Measurements from ENCODE around the gene OR2AT4.
"Not testable (repeated sequence)": the region's sequence is repeated elsewhere in the genome, so short reads cannot be mapped to it uniquely, and the experiment has no call there.

The OR2AT4 gene

GRCh38 chr11:75096456-75097172 is at the start of gene OR2AT4:
Gene OR2AT4, minus strand, starts transcription at chr11:75096876.
- no peak for DNase-seq (ENCODE audit: low read depth in 2 of 2)

GRCh38 chr11:75145972-75146519 is 49.4 kb upstream of the OR2AT4 start:
- no peak for DNase-seq (ENCODE audit: low read depth in 2 of 2)

- DNase-seq (ENCODE audit: low read depth in 2 of 2) = no peak
Measured at GRCh38 chr11:75145196-75145971, 48.7 kb upstream of the OR2AT4 start.

- DNase-seq (ENCODE audit: low read depth in 2 of 2) = no peak
Measured at GRCh38 chr11:75144716-75145014, 48.0 kb upstream of the OR2AT4 start.

- DNase-seq (ENCODE audit: low read depth in 2 of 2) = no peak
Measured at GRCh38 chr11:75143420-75143731, 46.7 kb upstream of the OR2AT4 start.

GRCh38 chr11:75142714-75143419 is 46.2 kb upstream of the OR2AT4 start:
- DNase-seq (ENCODE audit: low read depth in 2 of 2) = peak; percentile 52 to 66

- DNase-seq (ENCODE audit: low read depth in 2 of 2) = no peak
Measured at GRCh38 chr11:75141166-75141565, 44.5 kb upstream of the OR2AT4 start.

- DNase-seq (ENCODE audit: low read depth in 2 of 2) = peak; percentile 76 to 78
Measured at GRCh38 chr11:75140269-75141138, 43.8 kb upstream of the OR2AT4 start.

- no peak for DNase-seq (ENCODE audit: low read depth in 2 of 2)
Measured at GRCh38 chr11:75135651-75136050, 39.0 kb upstream of the OR2AT4 start.

- DNase-seq (ENCODE audit: low read depth in 2 of 2) = no peak
Measured at GRCh38 chr11:75135021-75135650, 38.5 kb upstream of the OR2AT4 start.

GRCh38 chr11:75133976-75134375 is 37.3 kb upstream of the OR2AT4 start:
- no peak for DNase-seq (ENCODE audit: low read depth in 2 of 2)

GRCh38 chr11:75132080-75132479 is 35.4 kb upstream of the OR2AT4 start:
- DNase-seq (ENCODE audit: low read depth in 2 of 2) = no peak

GRCh38 chr11:75126564-75126963 is 29.9 kb upstream of the OR2AT4 start:
- DNase-seq (ENCODE audit: low read depth in 2 of 2) = no peak

- DNase-seq (ENCODE audit: low read depth in 2 of 2) = no peak
Measured at GRCh38 chr11:75118577-75118976, 21.9 kb upstream of the OR2AT4 start.

- no peak for DNase-seq (ENCODE audit: low read depth in 2 of 2)
Measured at GRCh38 chr11:75114465-75114864, 17.8 kb upstream of the OR2AT4 start.

GRCh38 chr11:75113030-75113429 is 16.4 kb upstream of the OR2AT4 start:
- DNase-seq (ENCODE audit: low read depth in 2 of 2) = no peak

- no peak for DNase-seq (ENCODE audit: low read depth in 2 of 2)
Measured at GRCh38 chr11:75112200-75112599, 15.5 kb upstream of the OR2AT4 start.

GRCh38 chr11:75107187-75107586 is 10.5 kb upstream of the OR2AT4 start:
- no peak for DNase-seq (ENCODE audit: low read depth in 2 of 2)

- DNase-seq (ENCODE audit: low read depth in 2 of 2) = not testable (repeated sequence)
Measured at GRCh38 chr11:75105967-75106681, 9.4 kb upstream of the OR2AT4 start.

- no peak for DNase-seq (ENCODE audit: low read depth in 2 of 2)
Measured at GRCh38 chr11:75105462-75105925, 8.8 kb upstream of the OR2AT4 start.
